WI38 (cell line): ENCODE measurements around the gene GRK3.
"Not testable (repeated sequence)": the region's sequence is repeated elsewhere in the genome, so short reads cannot be mapped to it uniquely, and the experiment has no call there.

ENCODE experiments used
- H3K4me3 ChIP-seq: 2 replicates; pipeline ENCODE4 v1.5.1; 2011; ENCODE audit warnings: low read depth, mild to moderate bottlenecking, control low read depth, low read length
- TF ChIP-seq, protein P1 (sequence below): IDR thresholded peaks from 2 replicates; pipeline ENCODE4 v1.5.1; 2012; ENCODE audit warnings: low read depth, mild to moderate bottlenecking, control low read depth, low read length

The GRK3 gene

GRCh38 chr22:25564320-25564978, at the start of gene GRK3:
Gene GRK3, plus strand, starts transcription at chr22:25564675. Its CDS starts 366 bp downstream, at chr22:25565041.
- peak within 1 kb of the TSS; percentile 75 for H3K4me3 ChIP-seq

GRCh38 chr22:25518000-25518663, 46.3 kb upstream of the GRK3 start:
- TF ChIP-seq, protein P1, sequence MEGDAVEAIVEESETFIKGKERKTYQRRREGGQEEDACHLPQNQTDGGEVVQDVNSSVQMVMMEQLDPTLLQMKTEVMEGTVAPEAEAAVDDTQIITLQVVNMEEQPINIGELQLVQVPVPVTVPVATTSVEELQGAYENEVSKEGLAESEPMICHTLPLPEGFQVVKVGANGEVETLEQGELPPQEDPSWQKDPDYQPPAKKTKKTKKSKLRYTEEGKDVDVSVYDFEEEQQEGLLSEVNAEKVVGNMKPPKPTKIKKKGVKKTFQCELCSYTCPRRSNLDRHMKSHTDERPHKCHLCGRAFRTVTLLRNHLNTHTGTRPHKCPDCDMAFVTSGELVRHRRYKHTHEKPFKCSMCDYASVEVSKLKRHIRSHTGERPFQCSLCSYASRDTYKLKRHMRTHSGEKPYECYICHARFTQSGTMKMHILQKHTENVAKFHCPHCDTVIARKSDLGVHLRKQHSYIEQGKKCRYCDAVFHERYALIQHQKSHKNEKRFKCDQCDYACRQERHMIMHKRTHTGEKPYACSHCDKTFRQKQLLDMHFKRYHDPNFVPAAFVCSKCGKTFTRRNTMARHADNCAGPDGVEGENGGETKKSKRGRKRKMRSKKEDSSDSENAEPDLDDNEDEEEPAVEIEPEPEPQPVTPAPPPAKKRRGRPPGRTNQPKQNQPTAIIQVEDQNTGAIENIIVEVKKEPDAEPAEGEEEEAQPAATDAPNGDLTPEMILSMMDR, result no peak

More at GRCh38 chr22:25564320-25564978, at the start of gene GRK3:
- TF ChIP-seq, protein P1, result no peak

GRCh38 chr22:25525376-25525775, 39.1 kb upstream of the GRK3 start:
- no peak overlapping the region for H3K4me3 ChIP-seq
- TF ChIP-seq, protein P1, result no peak

More at GRCh38 chr22:25518000-25518663, 46.3 kb upstream of the GRK3 start:
- H3K4me3 ChIP-seq, result no peak overlapping the region

- H3K4me3 ChIP-seq, result not testable (repeated sequence)
Measured at GRCh38 chr22:25525804-25526584, 38.5 kb upstream of the GRK3 start.

- H3K4me3 ChIP-seq, result not testable (repeated sequence)
Measured at GRCh38 chr22:25527016-25527415, 37.5 kb upstream of the GRK3 start.

DNA sequence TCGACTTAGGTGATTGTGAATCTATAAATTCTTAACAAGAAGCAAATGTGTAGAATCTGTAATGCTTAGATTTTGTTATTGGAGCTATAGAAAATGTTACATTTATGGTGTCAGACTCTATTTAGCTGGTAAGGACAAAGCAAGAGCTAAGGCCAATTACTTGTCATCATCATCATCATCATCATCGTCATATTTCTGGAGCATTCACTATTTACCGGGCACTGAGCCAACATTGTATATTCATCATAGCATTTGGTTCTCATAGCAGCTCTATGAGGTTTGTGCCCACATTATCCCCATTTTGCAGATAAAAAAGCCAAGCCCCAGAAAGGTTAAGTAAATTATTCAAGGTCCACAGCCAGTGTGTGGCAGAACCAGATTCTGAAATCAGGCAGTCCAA, 36.4 kb upstream of the GRK3 start:
- H3K4me3 ChIP-seq, result not testable (repeated sequence)

GRCh38 chr22:25529059-25529458, 35.4 kb upstream of the GRK3 start:
- not testable (repeated sequence) for H3K4me3 ChIP-seq

DNA sequence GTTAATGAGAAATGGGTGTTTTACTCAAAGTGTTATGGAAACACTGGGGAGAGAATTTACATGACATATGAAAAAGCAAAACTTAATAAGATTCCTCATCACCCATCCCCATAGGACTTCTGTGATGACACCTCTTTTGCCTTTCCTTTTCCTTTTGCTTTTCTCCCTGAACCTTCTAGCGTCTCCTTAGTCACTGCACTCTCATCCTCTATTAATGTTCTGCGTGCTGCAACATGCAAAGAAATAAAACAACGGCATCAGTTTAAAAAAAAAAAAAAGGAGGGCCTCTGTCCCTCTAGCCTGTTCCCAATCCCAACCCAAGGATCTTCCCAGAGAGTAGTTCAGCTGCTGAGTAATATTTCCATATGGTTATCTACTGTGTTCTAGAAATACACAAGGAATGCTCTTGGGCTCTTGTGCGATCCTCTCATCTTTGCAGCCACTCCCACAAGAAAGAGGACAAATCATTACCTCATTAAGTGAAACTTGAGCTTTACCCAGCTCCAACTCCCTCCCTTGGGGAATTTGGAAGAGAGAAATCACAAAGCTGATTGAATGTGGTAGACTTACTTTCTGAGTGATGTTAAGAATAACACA, 34.8 kb upstream of the GRK3 start:
- H3K4me3 ChIP-seq, result not testable (repeated sequence)

DNA sequence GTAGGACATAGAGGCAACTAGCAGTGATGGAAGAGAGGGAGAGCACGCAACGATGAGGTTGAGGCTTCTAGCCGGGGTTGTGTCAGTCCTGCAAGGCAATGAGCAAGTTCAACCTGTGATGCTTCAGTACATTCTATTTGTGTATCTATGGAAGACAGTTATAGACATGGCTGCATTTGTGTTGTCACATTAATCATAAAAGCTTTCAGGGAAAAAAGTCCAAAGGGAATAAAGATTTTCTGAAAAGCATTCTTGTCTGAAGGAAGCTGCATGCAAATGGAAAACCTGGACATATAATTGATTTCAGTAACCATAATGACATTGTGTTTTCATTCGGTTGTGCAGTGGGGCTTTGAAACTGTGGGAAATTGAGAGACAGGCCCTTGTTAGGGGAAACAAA, 32.8 kb upstream of the GRK3 start:
- H3K4me3 ChIP-seq, result not testable (repeated sequence)

- H3K4me3 ChIP-seq, result no peak overlapping the region
- TF ChIP-seq, protein P1, result no peak
Measured at GRCh38 chr22:25534724-25535123, 29.8 kb upstream of the GRK3 start.
